GM23338 (cell line): ENCODE measurements around the gene PPP1R12C. TPM values are rescaled to one million over a fixed set of nuclear protein-coding genes. Genes with fewer than 3 reads are reported as not detected.

Experiments used
- ATAC-seq: fragments of 200-7000 bp; cut with Tn5 transposase; 3 replicates; pipeline ENCODE4 v1.9.1; 2020
- DNase-seq: peaks from one replicate; pipeline ENCODE4 v3.0.0-alpha.2; 2015; ENCODE audit warnings: low spot score
- H2AFZ ChIP-seq: fragments of 200-600 bp; sonication (generic); 2 replicates; pipeline ENCODE4 v1.8.0; 2016; ENCODE audit warnings: antibody characterized with exemption, mild to moderate bottlenecking, moderate library complexity
- H3F3A ChIP-seq: fragments of 200-600 bp; sonication (generic); replicated peaks from 2 replicates; pipeline ENCODE4 v1.8.0; 2017; ENCODE audit warnings: antibody characterized with exemption, mixed run types, low read depth
- H3K27ac ChIP-seq: fragments of 200-600 bp; sonication (generic); 2 replicates; pipeline ENCODE4 v1.6.1; 2016; ENCODE audit warnings: low read depth
- H3K27me3 ChIP-seq: fragments of 200-600 bp; sonication (generic); 2 replicates; pipeline ENCODE4 v1.8.0; 2016; ENCODE audit warnings: mild to moderate bottlenecking, mixed run types, moderate library complexity; ENCODE audit not compliant: insufficient read depth
- H3K36me3 ChIP-seq: fragments of 200-600 bp; sonication (generic); 2 replicates; pipeline ENCODE4 v1.8.0; 2016; ENCODE audit warnings: mild to moderate bottlenecking; ENCODE audit not compliant: insufficient read depth
- H3K4me1 ChIP-seq: fragments of 200-600 bp; sonication (generic); 2 replicates; pipeline ENCODE4 v1.8.0; 2016; ENCODE audit warnings: mild to moderate bottlenecking, moderate library complexity; ENCODE audit not compliant: insufficient read depth
- H3K4me2 ChIP-seq: fragments of 200-600 bp; sonication (generic); 2 replicates; pipeline ENCODE4 v1.7.1; 2017; ENCODE audit warnings: mixed run types
- H3K4me3 ChIP-seq: fragments of 200-600 bp; sonication (generic); 2 replicates; pipeline ENCODE4 v1.6.1; 2016; ENCODE audit warnings: mixed run types
- H3K79me2 ChIP-seq: fragments of 200-600 bp; sonication (generic); replicated peaks from 2 replicates; pipeline ENCODE4 v1.8.0; 2017; ENCODE audit warnings: mild to moderate bottlenecking; ENCODE audit not compliant: insufficient read depth
- H3K9me2 ChIP-seq: fragments of 200-600 bp; sonication (generic); 2 replicates; pipeline ENCODE4 v1.8.0; 2017; ENCODE audit not compliant: insufficient read depth
- H4K20me1 ChIP-seq: fragments of 200-600 bp; sonication (generic); replicated peaks from 2 replicates; pipeline ENCODE4 v1.8.0; 2017; ENCODE audit warnings: mild to moderate bottlenecking; ENCODE audit not compliant: insufficient read depth
- H3K27ac Mint-ChIP-seq: 2 replicates; pipeline ENCODE4 v1.8.0; 2020; ENCODE audit warnings: inconsistent platforms, mild to moderate bottlenecking, moderate library complexity, mixed read lengths
- H3K27me3 Mint-ChIP-seq: 3 replicates; pipeline ENCODE4 v1.8.0; 2022; ENCODE audit warnings: low read depth, mild to moderate bottlenecking, moderate library complexity, mixed read lengths, inconsistent platforms; ENCODE audit not compliant: insufficient read depth, poor library complexity
- H3K36me3 Mint-ChIP-seq: 3 replicates; pipeline ENCODE4 v1.8.0; 2021; ENCODE audit warnings: low read depth, mild to moderate bottlenecking, inconsistent platforms, moderate library complexity, mixed read lengths
- H3K4me1 Mint-ChIP-seq: 3 replicates; pipeline ENCODE4 v1.8.0; 2020; ENCODE audit warnings: mild to moderate bottlenecking, inconsistent platforms, mixed read lengths
- H3K4me3 Mint-ChIP-seq: 3 replicates; pipeline ENCODE4 v1.8.0; 2021; ENCODE audit warnings: moderate library complexity, mild to moderate bottlenecking, inconsistent platforms, mixed read lengths
- H3K9me3 Mint-ChIP-seq: 3 replicates; pipeline ENCODE4 v1.8.0; 2020; ENCODE audit warnings: moderate library complexity, mild to moderate bottlenecking, inconsistent platforms, mixed read lengths
- EZH2phosphoT487 ChIP-seq: fragments of 200-600 bp; sonication (generic); IDR thresholded peaks from one replicate; pipeline ENCODE4 v1.8.1; 2018; ENCODE audit warnings: antibody characterized with exemption; ENCODE audit not compliant: unreplicated experiment
- NANOG ChIP-seq: IDR thresholded peaks from 2 replicates; pipeline ENCODE4 v1.6.1; 2016; ENCODE audit warnings: antibody characterized with exemption, borderline replicate concordance
- REST ChIP-seq: IDR thresholded peaks from one replicate; pipeline ENCODE4 v1.6.1; 2018; ENCODE audit warnings: antibody characterized with exemption; ENCODE audit not compliant: unreplicated experiment
- STAT1 ChIP-seq: IDR thresholded peaks from one replicate; pipeline ENCODE4 v1.6.1; 2016; ENCODE audit warnings: antibody characterized with exemption; ENCODE audit not compliant: unreplicated experiment
- ZNF331 ChIP-seq: fragments of 250-450 bp; sonication (Bioruptor Pico); IDR thresholded peaks from 2 replicates; pipeline ENCODE4 v1.5.0; 2020; ENCODE audit warnings: low read depth, mild to moderate bottlenecking, moderate library complexity
- polyA plus RNA-seq: library from polyadenylated mRNA; unstranded; fragments of >200 nt; fragmentation: Nextera tagmentation; extraction: Ambion mirVana; gene quantifications from 2 replicates; pipeline ENCODE4 v1.2.1, GENCODE V29; 2016
- total RNA-seq: library from RNA; depleted of rRNA; stranded (reverse); fragments of >200 nt; shearing (Covaris generic); gene quantifications from 2 replicates; pipeline ENCODE4 v1.2.3, GENCODE V29; 2014
- TF ChIP-seq, protein P1 (sequence below), 2 experiments: fragments of 200-600 bp in 1 of 2; sonication (generic) in 1 of 2; conservative IDR thresholded peaks; 2 replicates each; pipeline versions ENCODE4 v1.5.1 to v1.6.1; 2016 to 2017; ENCODE audit warnings: antibody characterized with exemption in 2 of 2, low read depth in 2 of 2, mild to moderate bottlenecking in 2 of 2, moderate library complexity in 1 of 2

Gene PPP1R12C
- total and polyA plus RNA-seq, 2 experiments from 2014 or later = 33.2 to 83.9 TPM

- Histone ChIP-seq H3K4me3 (no peak overlapping the region), H3K4me2 (no peak overlapping the region), H4K20me1 (no peaks in the 10 kb centered on the region; the same call in 1 of the 2 replicates), H3K9me2 (no peaks in the 10 kb centered on the region), H3K27ac (peak overlapping the region; percentile 39; the same call in 1 of the 2 replicates), H3K79me2 (no peaks in the 10 kb centered on the region), H3K27me3 (no peaks in the 10 kb centered on the region), H3K36me3 (no peaks in the 10 kb centered on the region; the same call in 1 of the 2 replicates), H3K4me1 (peaks cover 18% of the 10 kb centered on the region; the same call in 1 of the 2 replicates), H3F3A (peaks cover 7% of the 10 kb centered on the region; the same call in 1 of the 2 replicates), H2AFZ (no peak overlapping the region)
- DNase-seq = no peak
- no peak for TF ChIP-seq STAT1
- TF ChIP-seq NANOG = no peak
- no peak for TF ChIP-seq ZNF331 (CRISPR knock-in tag)
- peaks cover 12% of the 10 kb centered on the region for H3K27me3 Mint-ChIP-seq
- H3K4me1 Mint-ChIP-seq = peaks cover 28% of the 10 kb centered on the region
- no peak overlapping the region for H3K27ac Mint-ChIP-seq
- H3K9me3 Mint-ChIP-seq = no peaks in the 10 kb centered on the region
- no peak overlapping the region for H3K4me3 Mint-ChIP-seq
- no peak for ATAC-seq
- peaks cover 16% of the 10 kb centered on the region for H3K36me3 Mint-ChIP-seq
Measured at GRCh38 chr19:55133639-55134444, 16.4 kb upstream of the PPP1R12C start.

DNA sequence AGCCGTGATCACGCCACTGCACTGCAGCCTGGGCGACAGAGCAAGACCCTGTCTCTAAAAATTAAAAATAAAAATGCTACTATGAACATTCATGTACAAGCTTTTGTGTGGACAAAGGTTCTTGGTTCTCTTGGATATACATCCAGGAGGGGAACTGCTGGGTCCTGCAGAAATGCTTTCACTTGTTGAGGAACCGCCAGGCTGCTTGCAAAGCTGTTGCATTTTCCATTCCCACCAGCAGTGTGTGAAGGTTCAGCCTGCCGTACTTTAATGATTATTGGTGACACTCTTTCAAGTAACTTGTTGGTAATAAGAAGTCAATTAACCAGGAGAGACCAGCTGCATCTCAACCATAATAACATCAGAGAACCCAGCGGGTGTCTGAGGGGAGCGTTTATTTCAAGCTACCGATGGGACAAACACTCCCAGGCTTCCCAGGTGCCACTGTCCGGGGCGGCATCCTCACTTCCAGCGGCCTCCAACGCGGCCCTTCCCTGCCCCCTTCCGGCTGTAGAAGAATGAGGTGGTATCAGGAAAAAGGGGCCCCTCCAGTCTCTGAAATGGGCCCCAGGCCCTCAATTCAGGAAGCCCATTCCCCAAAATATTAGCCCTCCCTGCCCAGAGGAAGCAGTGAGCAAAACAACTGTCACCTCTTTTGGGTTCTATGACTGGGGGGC, 15.2 kb upstream of the PPP1R12C start:
- Histone ChIP-seq H3K9me2 (no peaks in the 10 kb centered on the region), H3K36me3 (no peaks in the 10 kb centered on the region; the same call in 1 of the 2 replicates), H3F3A (peaks cover 7% of the 10 kb centered on the region; the same call in 1 of the 2 replicates), H2AFZ (no peak overlapping the region), H4K20me1 (no peaks in the 10 kb centered on the region; the same call in 1 of the 2 replicates), H3K79me2 (no peaks in the 10 kb centered on the region), H3K4me1 (peaks cover 18% of the 10 kb centered on the region; the same call in 1 of the 2 replicates), H3K4me3 (no peak overlapping the region), H3K4me2 (0 out of 2 replicates have a peak overlapping the region, but pooled peaks have one; percentile 38), H3K27me3 (no peaks in the 10 kb centered on the region), H3K27ac (0 out of 2 replicates have a peak overlapping the region, but pooled peaks have one; percentile 39)
- Mint-ChIP-seq H3K4me1 (peaks cover 19% of the 10 kb centered on the region), H3K27me3 (peaks cover 6% of the 10 kb centered on the region), H3K27ac (no peak overlapping the region), H3K9me3 (no peaks in the 10 kb centered on the region), H3K36me3 (peaks cover 12% of the 10 kb centered on the region), H3K4me3 (no peak overlapping the region)
- DNase-seq (peak; percentile 57), ATAC-seq (peak; percentile 18; the same call in 2 of the 3 replicates)
- TF ChIP-seq REST (no peak), EZH2phosphoT487 (no peak)
- TF ChIP-seq, protein P1, sequence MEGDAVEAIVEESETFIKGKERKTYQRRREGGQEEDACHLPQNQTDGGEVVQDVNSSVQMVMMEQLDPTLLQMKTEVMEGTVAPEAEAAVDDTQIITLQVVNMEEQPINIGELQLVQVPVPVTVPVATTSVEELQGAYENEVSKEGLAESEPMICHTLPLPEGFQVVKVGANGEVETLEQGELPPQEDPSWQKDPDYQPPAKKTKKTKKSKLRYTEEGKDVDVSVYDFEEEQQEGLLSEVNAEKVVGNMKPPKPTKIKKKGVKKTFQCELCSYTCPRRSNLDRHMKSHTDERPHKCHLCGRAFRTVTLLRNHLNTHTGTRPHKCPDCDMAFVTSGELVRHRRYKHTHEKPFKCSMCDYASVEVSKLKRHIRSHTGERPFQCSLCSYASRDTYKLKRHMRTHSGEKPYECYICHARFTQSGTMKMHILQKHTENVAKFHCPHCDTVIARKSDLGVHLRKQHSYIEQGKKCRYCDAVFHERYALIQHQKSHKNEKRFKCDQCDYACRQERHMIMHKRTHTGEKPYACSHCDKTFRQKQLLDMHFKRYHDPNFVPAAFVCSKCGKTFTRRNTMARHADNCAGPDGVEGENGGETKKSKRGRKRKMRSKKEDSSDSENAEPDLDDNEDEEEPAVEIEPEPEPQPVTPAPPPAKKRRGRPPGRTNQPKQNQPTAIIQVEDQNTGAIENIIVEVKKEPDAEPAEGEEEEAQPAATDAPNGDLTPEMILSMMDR (conservative IDR thresholded peaks at IDR 0.05; ENCODE audit: low read depth in 2 of 2) = peak; percentile 36 to 56
